Measurements from ENCODE around the gene ACAD8. TPM values are rescaled to one million over a fixed set of nuclear protein-coding genes. Genes with fewer than 3 reads are reported as not detected.

Gene ACAD8
- total and polyA plus RNA-seq, 2 experiments from 2014 or later: 18.9 to 19.4 TPM

DNA sequence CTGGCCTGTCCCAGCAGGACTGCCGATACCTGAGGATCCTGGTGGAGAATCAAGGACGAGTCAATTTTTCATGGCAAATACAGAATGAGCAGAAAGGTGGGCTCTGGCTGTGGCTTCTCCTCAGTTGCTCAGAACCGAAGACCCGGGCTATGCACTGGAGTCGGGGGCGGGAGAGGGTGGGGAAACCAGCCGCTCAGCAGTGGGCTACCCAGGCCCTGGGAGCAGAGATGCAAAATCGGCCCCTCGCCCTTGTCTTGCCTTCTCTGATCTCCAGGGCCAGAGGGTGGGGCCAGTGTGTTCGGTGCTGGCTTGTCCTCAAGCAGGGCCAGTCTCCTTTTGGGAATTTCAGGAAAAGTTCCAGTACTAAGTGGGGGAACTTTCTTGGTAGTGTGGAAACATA is 60.0 kb downstream of the ACAD8 start:
- Histone ChIP-seq H2AFZ (no peak overlapping the region), H3K4me1 (ENCODE audit: insufficient read depth) (no peaks in the 10 kb centered on the region), H3K9me3 (ENCODE audit: low read depth) (no peaks in the 10 kb centered on the region), H3K4me2 (ENCODE audit: unreplicated experiment) (no peak overlapping the region), H3F3A (ENCODE audit: insufficient read depth) (no peaks in the 10 kb centered on the region), H3K4me3 (no peak overlapping the region), H3K9ac (no peak overlapping the region), H3K27ac (no peak overlapping the region), H3K36me3 (ENCODE audit: low read depth) (no peaks in the 10 kb centered on the region), H3K79me2 (ENCODE audit: insufficient read depth) (no peaks in the 10 kb centered on the region), H4K20me1 (ENCODE audit: insufficient read depth) (no peaks in the 10 kb centered on the region), H3K9me2 (ENCODE audit: insufficient read depth) (no peaks in the 10 kb centered on the region), H3K27me3 (replicated peaks; ENCODE audit: insufficient read depth) (no peaks in the 10 kb centered on the region; the same call in 1 of the 2 replicates)
- TF ChIP-seq EZH2 (IDR thresholded peaks at IDR 0.05; ENCODE audit: insufficient read depth, poor library complexity, severe bottlenecking) (no peak), EZH2phosphoT487 (IDR thresholded peaks at IDR 0.05; ENCODE audit: insufficient read depth, low read depth) (no peak)
- no peak for DNase-seq
- in situ Hi-C loops (cut with MboI): no loop called here
- 42 to 44% methylated on average over 7 to 10 of the region's 10 CpGs for WGBS, 2 experiments (ENCODE audit: low coverage in 1 of 2, low lambda C conversion rate in 2 of 2, missing lambda C conversion rate in 2 of 2)

GRCh38 chr11:134313821-134314607 is 60.6 kb downstream of the ACAD8 start:
- in situ Hi-C loops (cut with MboI): no loop called here
- H3K4me2 ChIP-seq (ENCODE audit: unreplicated experiment): no peak overlapping the region
- 28 to 36% methylated on average over 7 to 9 of the region's 9 CpGs for WGBS, 2 experiments (ENCODE audit: low coverage in 1 of 2, low lambda C conversion rate in 2 of 2, missing lambda C conversion rate in 2 of 2)
- H3F3A ChIP-seq (ENCODE audit: insufficient read depth): no peaks in the 10 kb centered on the region
- no peaks in the 10 kb centered on the region for H3K9me2 ChIP-seq (ENCODE audit: insufficient read depth)
- H3K27me3 ChIP-seq (replicated peaks; ENCODE audit: insufficient read depth): no peaks in the 10 kb centered on the region; the same call in 1 of the 2 replicates
- no peak for DNase-seq
- TF ChIP-seq EZH2 (IDR thresholded peaks at IDR 0.05; ENCODE audit: insufficient read depth, poor library complexity, severe bottlenecking) (no peak), EZH2phosphoT487 (IDR thresholded peaks at IDR 0.05; ENCODE audit: insufficient read depth, low read depth) (no peak)
- no peaks in the 10 kb centered on the region for H3K79me2 ChIP-seq (ENCODE audit: insufficient read depth)
- H3K9me3 ChIP-seq (ENCODE audit: low read depth): no peaks in the 10 kb centered on the region
- H3K4me3 ChIP-seq: no peak overlapping the region
- H3K4me1 ChIP-seq (ENCODE audit: insufficient read depth): no peaks in the 10 kb centered on the region
- H3K9ac ChIP-seq: no peak overlapping the region
- H4K20me1 ChIP-seq (ENCODE audit: insufficient read depth): no peaks in the 10 kb centered on the region
- H3K27ac ChIP-seq: no peak overlapping the region
- no peaks in the 10 kb centered on the region for H3K36me3 ChIP-seq (ENCODE audit: low read depth)
- H2AFZ ChIP-seq: no peak overlapping the region

Other genes with a start within 250 kb of the ACAD8 start
- gene JAM3, start 184.5 kb upstream of the ACAD8 start, total RNA-seq (2014; rRNA removed; shearing (Covaris generic)): 63.7 and 65.1 TPM in 2 replicates
- 46.2 and 48.2 TPM in 2 replicates for gene JAM3, start 184.5 kb upstream of the ACAD8 start, polyA plus RNA-seq (2016; fragmentation: Nextera tagmentation; extraction: Ambion mirVana)
- gene NCAPD3, start 29.6 kb upstream of the ACAD8 start, total RNA-seq (2014; rRNA removed; shearing (Covaris generic)): 9.0 and 13.3 TPM in 2 replicates
- 13.6 and 16.3 TPM in 2 replicates for gene NCAPD3, start 29.6 kb upstream of the ACAD8 start, polyA plus RNA-seq (2016; fragmentation: Nextera tagmentation; extraction: Ambion mirVana)
- gene VPS26B, start 28.9 kb upstream of the ACAD8 start, total RNA-seq (2014; rRNA removed; shearing (Covaris generic)): 36.9 and 40.3 TPM in 2 replicates
- 27.4 and 28.7 TPM in 2 replicates for gene VPS26B, start 28.9 kb upstream of the ACAD8 start, polyA plus RNA-seq (2016; fragmentation: Nextera tagmentation; extraction: Ambion mirVana)
- 24.3 and 25.6 TPM in 2 replicates for gene THYN1, start 216 bp upstream of the ACAD8 start, total RNA-seq (2014; rRNA removed; shearing (Covaris generic))
- gene THYN1, start 216 bp upstream of the ACAD8 start, polyA plus RNA-seq (2016; fragmentation: Nextera tagmentation; extraction: Ambion mirVana): 44.2 and 49.8 TPM in 2 replicates
- not detected in 2 replicates for gene GLB1L3, start 22.8 kb downstream of the ACAD8 start, total RNA-seq (2014; rRNA removed; shearing (Covaris generic))
- not detected in 2 replicates for gene GLB1L3, start 22.8 kb downstream of the ACAD8 start, polyA plus RNA-seq (2016; fragmentation: Nextera tagmentation; extraction: Ambion mirVana)
- gene GLB1L2, start 78.4 kb downstream of the ACAD8 start, total RNA-seq (2014; rRNA removed; shearing (Covaris generic)): not detected in 2 replicates
- 0.11 TPM in 1 of 2 replicates, not detected in the other for gene GLB1L2, start 78.4 kb downstream of the ACAD8 start, polyA plus RNA-seq (2016; fragmentation: Nextera tagmentation; extraction: Ambion mirVana)
- gene B3GAT1, start 158.7 kb downstream of the ACAD8 start, total RNA-seq (2014; rRNA removed; shearing (Covaris generic)): not detected in 2 replicates
- not detected in 2 replicates for gene B3GAT1, start 158.7 kb downstream of the ACAD8 start, polyA plus RNA-seq (2016; fragmentation: Nextera tagmentation; extraction: Ambion mirVana)

Data from GM23248 (cell line).